Measurements from ENCODE around the gene STAT5A. TPM values are rescaled to one million over a fixed set of nuclear protein-coding genes. Genes with fewer than 3 reads are reported as not detected.

Gene STAT5A
- polyA plus RNA-seq, 1 donor from 2014 or later = 0.28 TPM

- H3K4me2 ChIP-seq (ENCODE audit: low read length) = no peak overlapping the region
- no peaks in the 10 kb centered on the region for H4K20me1 ChIP-seq (ENCODE audit: insufficient read depth)
- no peaks in the 10 kb centered on the region for H3K27me3 ChIP-seq (ENCODE audit: insufficient read depth, low read depth, low read length)
- no peak overlapping the region for H2AFZ ChIP-seq (ENCODE audit: low read depth, low read length)
- H3K9me3 ChIP-seq (ENCODE audit: low read length) = no peaks in the 10 kb centered on the region
- H3K36me3 ChIP-seq (ENCODE audit: insufficient read depth, low read length) = no peaks in the 10 kb centered on the region
- H3K27ac ChIP-seq (ENCODE audit: low read length) = no peak overlapping the region
- H3K9ac ChIP-seq (ENCODE audit: low read length) = no peak overlapping the region
- no peak for TF ChIP-seq EP300 (conservative IDR thresholded peaks at IDR 0.05; ENCODE audit: poor library complexity, severe bottlenecking)
- TF ChIP-seq TAF1 (IDR thresholded peaks at IDR 0.05; ENCODE audit: low read depth) = no peak
- no peak for TF ChIP-seq RAD21 (conservative IDR thresholded peaks at IDR 0.05)
- TF ChIP-seq EZH2 (IDR thresholded peaks at IDR 0.05; ENCODE audit: borderline replicate concordance, insufficient read depth, low read length, poor library complexity, severe bottlenecking) = no peak
- no peak for TF ChIP-seq SMC3 (conservative IDR thresholded peaks at IDR 0.05; ENCODE audit: poor library complexity)
- TF ChIP-seq MXI1 (conservative IDR thresholded peaks at IDR 0.05; ENCODE audit: poor library complexity, severe bottlenecking) = no peak
- TF ChIP-seq REST (IDR thresholded peaks at IDR 0.05; ENCODE audit: borderline replicate concordance) = no peak
- TF ChIP-seq CTCF (IDR thresholded peaks at IDR 0.05; ENCODE audit: poor library complexity, severe bottlenecking) = no peak
- TF ChIP-seq POLR2AphosphoS5 (IDR thresholded peaks at IDR 0.05) = no peak
- no peak overlapping the region for H3K4me3 ChIP-seq (ENCODE audit: low read length)
- no peaks in the 10 kb centered on the region for H3K9me2 ChIP-seq (ENCODE audit: insufficient read depth, low read length)
- H3F3A ChIP-seq (ENCODE audit: insufficient read depth, low read length, poor library complexity, severe bottlenecking) = no peaks in the 10 kb centered on the region
- peaks cover 3% of the 10 kb centered on the region for H3K79me2 ChIP-seq (replicated peaks; ENCODE audit: insufficient read depth, low read length)
Measured at GRCh38 chr17:42279776-42280630, 8.3 kb upstream of the STAT5A start.

GRCh38 chr17:42281571-42282096, 6.7 kb upstream of the STAT5A start:
- Histone ChIP-seq H4K20me1 (ENCODE audit: insufficient read depth) (no peaks in the 10 kb centered on the region), H3K27me3 (ENCODE audit: insufficient read depth, low read depth, low read length) (peaks cover 1% of the 10 kb centered on the region), H3K79me2 (replicated peaks; ENCODE audit: insufficient read depth, low read length) (no peaks in the 10 kb centered on the region), H3K4me3 (ENCODE audit: low read length) (no peak overlapping the region), H3K36me3 (ENCODE audit: insufficient read depth, low read length) (no peaks in the 10 kb centered on the region), H2AFZ (ENCODE audit: low read depth, low read length) (no peak overlapping the region), H3F3A (ENCODE audit: insufficient read depth, low read length, poor library complexity, severe bottlenecking) (no peaks in the 10 kb centered on the region), H3K27ac (ENCODE audit: low read length) (no peak overlapping the region), H3K9ac (ENCODE audit: low read length) (no peak overlapping the region), H3K9me2 (ENCODE audit: insufficient read depth, low read length) (no peaks in the 10 kb centered on the region), H3K9me3 (ENCODE audit: low read length) (no peaks in the 10 kb centered on the region), H3K4me2 (ENCODE audit: low read length) (no peak overlapping the region)
- no peak for TF ChIP-seq RAD21 (conservative IDR thresholded peaks at IDR 0.05)
- no peak for TF ChIP-seq REST (IDR thresholded peaks at IDR 0.05; ENCODE audit: borderline replicate concordance)
- TF ChIP-seq SMC3 (conservative IDR thresholded peaks at IDR 0.05; ENCODE audit: poor library complexity) = no peak
- TF ChIP-seq POLR2AphosphoS5 (IDR thresholded peaks at IDR 0.05) = no peak
- no peak for TF ChIP-seq EP300 (conservative IDR thresholded peaks at IDR 0.05; ENCODE audit: poor library complexity, severe bottlenecking)
- TF ChIP-seq TAF1 (IDR thresholded peaks at IDR 0.05; ENCODE audit: low read depth) = no peak
- TF ChIP-seq EZH2 (IDR thresholded peaks at IDR 0.05; ENCODE audit: borderline replicate concordance, insufficient read depth, low read length, poor library complexity, severe bottlenecking) = no peak
- no peak for TF ChIP-seq CTCF (IDR thresholded peaks at IDR 0.05; ENCODE audit: poor library complexity, severe bottlenecking)
- TF ChIP-seq MXI1 (conservative IDR thresholded peaks at IDR 0.05; ENCODE audit: poor library complexity, severe bottlenecking) = no peak
